B cell (primary cell): ENCODE measurements around the gene FUT6. TPM values are rescaled to one million over a fixed set of nuclear protein-coding genes. Genes with fewer than 3 reads are reported as not detected.

Experiments
- ATAC-seq: fragments of 200-7000 bp; cut with Tn5 transposase; one replicate; pipeline ENCODE4 v1.10.0; 2021; ENCODE audit warnings: low read depth, mild to moderate bottlenecking, moderate number of reproducible peaks, moderate library complexity
- CTCF ChIA-PET: fragments of 350-600 bp; sonication (Branson Sonifier 250); formaldehyde crosslinking; loops from one replicate; lab custom pipeline; 2021; ENCODE audit warnings: antibody characterized with exemption, inconsistent platforms; lab: Charles Lee
- POLR2A ChIA-PET: fragments of 350-600 bp; sonication (Branson Sonifier 250); formaldehyde crosslinking; loops from one replicate; lab custom pipeline; 2021; ENCODE audit warnings: antibody characterized with exemption; lab: Charles Lee
- DNase-seq: peaks from one replicate; pipeline ENCODE4 v3.0.0; 2013
- H2AFZ ChIP-seq: 2 replicates; pipeline ENCODE4 v1.6.1; 2012; ENCODE audit warnings: mild to moderate bottlenecking, low read depth, low read length; ENCODE audit not compliant: insufficient read depth, poor library complexity, severe bottlenecking
- H3K27ac ChIP-seq, 2 donors: 1 replicate in 1 of 2; 2 replicates in 1 of 2; pipeline ENCODE4 v1.5.1; 2012 to 2013; ENCODE audit warnings: low read length in 2 of 2, mild to moderate bottlenecking in 2 of 2, moderate library complexity in 1 of 2
- H3K27me3 ChIP-seq, 4 experiments: fragments of 200-600 bp in 1 of 4; sonication (generic) in 1 of 4; replicated peaks in 1 of 4; 1 replicate in 2 of 4; 2 replicates in 2 of 4; pipeline versions ENCODE4 v1.6.1 to v1.7.0; 2013 to 2016; ENCODE audit warnings: low read length in 3 of 4, mild to moderate bottlenecking in 2 of 4, mixed read lengths in 1 of 4, moderate library complexity in 1 of 4; ENCODE audit not compliant: insufficient read depth in 4 of 4, control insufficient read depth in 3 of 4; ENCODE audit errors: control extremely low read depth in 1 of 4
- H3K36me3 ChIP-seq, 2 experiments: replicated peaks in 1 of 2; 1 replicate in 1 of 2; 2 replicates in 1 of 2; pipeline versions ENCODE4 v1.6.1 to v1.7.1; 2013; ENCODE audit warnings: low read length in 1 of 2; ENCODE audit not compliant: insufficient read depth in 2 of 2, control insufficient read depth in 1 of 2; ENCODE audit errors: control extremely low read depth in 1 of 2, extremely low read depth in 1 of 2
- H3K4me1 ChIP-seq, 2 donors: fragments of 200-600 bp in 1 of 2; sonication (generic) in 1 of 2; 1 replicate in 1 of 2; 2 replicates in 1 of 2; pipeline versions ENCODE4 v1.5.1 to v1.6.1; 2013 to 2017; ENCODE audit warnings: low read length in 2 of 2; ENCODE audit not compliant: control insufficient read depth in 2 of 2, insufficient read depth in 2 of 2
- H3K4me2 ChIP-seq: replicated peaks from 2 replicates; pipeline ENCODE3; 2012; ENCODE audit warnings: mild to moderate bottlenecking, low read depth, low read length; ENCODE audit not compliant: poor library complexity, severe bottlenecking
- H3K4me3 ChIP-seq, 5 experiments: fragments of 200-600 bp in 1 of 5; sonication (generic) in 1 of 5; 1 replicate in 3 of 5; 2 replicates in 2 of 5; pipeline versions ENCODE4 v1.5.1 to v1.7.0; 2011 to 2016; ENCODE audit warnings: low read length in 4 of 5, mild to moderate bottlenecking in 4 of 5, low read depth in 2 of 5, control low read depth in 1 of 5, moderate library complexity in 1 of 5; ENCODE audit not compliant: insufficient read depth in 1 of 5; ENCODE audit errors: control extremely low read depth in 1 of 5, extremely low read depth in 1 of 5
- H3K79me2 ChIP-seq: fragments of 200-600 bp; sonication (generic); one replicate; pipeline ENCODE4 v1.6.0; 2016; ENCODE audit warnings: low read length; ENCODE audit not compliant: control insufficient read depth, insufficient read depth
- H3K9ac ChIP-seq: fragments of 200-600 bp; sonication (generic); 2 replicates; pipeline ENCODE4 v1.6.1; 2017; ENCODE audit warnings: mild to moderate bottlenecking, low read length, moderate library complexity
- H3K9me3 ChIP-seq, 3 donors: one replicate each; pipeline versions ENCODE4 v1.6.1 to v1.7.1; 2013; ENCODE audit warnings: low read length in 2 of 3; ENCODE audit not compliant: control insufficient read depth in 2 of 3, insufficient read depth in 1 of 3; ENCODE audit errors: control extremely low read depth in 1 of 3
- H4K20me1 ChIP-seq: 2 replicates; pipeline ENCODE4 v1.6.0; 2012; ENCODE audit warnings: mild to moderate bottlenecking, low read length; ENCODE audit not compliant: insufficient read depth, control insufficient read depth, poor library complexity, severe bottlenecking
- H3K27ac Mint-ChIP-seq: one replicate; pipeline ENCODE4 v1.8.0; 2021; ENCODE audit warnings: mixed read lengths
- H3K27me3 Mint-ChIP-seq: one replicate; pipeline ENCODE4 v1.8.0; 2021; ENCODE audit warnings: mixed read lengths
- H3K4me1 Mint-ChIP-seq: one replicate; pipeline ENCODE4 v1.8.0; 2021; ENCODE audit warnings: mixed read lengths
- H3K4me3 Mint-ChIP-seq: one replicate; pipeline ENCODE4 v1.8.0; 2021; ENCODE audit warnings: mixed read lengths
- H3K9me3 Mint-ChIP-seq: one replicate; pipeline ENCODE4 v1.8.0; 2022; ENCODE audit warnings: mixed read lengths; ENCODE audit not compliant: insufficient read depth
- EZH2 ChIP-seq: IDR thresholded peaks from 2 replicates; pipeline ENCODE4 v1.6.1; 2012; ENCODE audit warnings: borderline replicate concordance, low read depth, mild to moderate bottlenecking, moderate library complexity, low read length; ENCODE audit not compliant: insufficient read depth, poor library complexity, severe bottlenecking
- WGBS: methylation state at CpG from one replicate; pipeline ENCODE4 v1.1.5; 2013; ENCODE audit warnings: missing lambda C conversion rate; ENCODE audit not compliant: insufficient coverage; 5-methylcytosine and 5-hydroxymethylcytosine counted together
- intact Hi-C: fragments of 100-400 bp; cut with micrococcal nuclease; formaldehyde crosslinking; loops from one replicate; pipeline ENCODE4 v1.10.0; 2022
- polyA plus RNA-seq: library from polyadenylated mRNA; depleted of rRNA; stranded (reverse); fragments of >200 nt; gene quantifications from 2 replicates; pipeline ENCODE4 v1.2.3, GENCODE V29; 2012
- total RNA-seq, 2 donors: library from RNA; stranded (reverse); fragments of 120-200 nt in 1 of 2; gene quantifications; 1 replicate in 1 of 2; 2 replicates in 1 of 2; pipeline versions ENCODE4 v1.2.3 to v1.2.4, GENCODE V29; 2013 to 2022
- TF ChIP-seq, protein P1 (sequence below): fragments of 200-600 bp; IDR thresholded peaks from one replicate; pipeline ENCODE4 v1.8.0; 2022; ENCODE audit warnings: antibody characterized with exemption, mild to moderate bottlenecking

Gene FUT6
- total and polyA plus RNA-seq, 2 donors (not counting 1 experiment from before 2014, with no cell fraction given), result 0.03 TPM; not detected in 1

- no peak overlapping the region for H3K9ac ChIP-seq
Measured at GRCh38 chr19:5808120-5808816, 31.2 kb downstream of the FUT6 start.

More at GRCh38 chr19:5808120-5808816, 31.2 kb downstream of the FUT6 start:
- Histone ChIP-seq H3K9me3 (peaks cover 0 to 25% (median 0%) of the 10 kb centered on the region in 3 donors), H3K4me2 (no peak overlapping the region), H3K4me1 (peaks cover 15 to 21% of the 10 kb centered on the region in 2 donors), H4K20me1 (no peaks in the 10 kb centered on the region), H3K36me3 (no peaks in the 10 kb centered on the region), H3K27me3 (peaks cover 0 to 22% (median 10%) of the 10 kb centered on the region in 4 experiments), H2AFZ (no peak overlapping the region), H3K4me3 (no peak overlapping the region), H3K27ac (no peak overlapping the region), H3K79me2 (no peaks in the 10 kb centered on the region)
- peaks cover 14% of the 10 kb centered on the region for H3K4me1 Mint-ChIP-seq
- H3K27ac Mint-ChIP-seq, result no peak overlapping the region
- TF ChIP-seq, protein P1, sequence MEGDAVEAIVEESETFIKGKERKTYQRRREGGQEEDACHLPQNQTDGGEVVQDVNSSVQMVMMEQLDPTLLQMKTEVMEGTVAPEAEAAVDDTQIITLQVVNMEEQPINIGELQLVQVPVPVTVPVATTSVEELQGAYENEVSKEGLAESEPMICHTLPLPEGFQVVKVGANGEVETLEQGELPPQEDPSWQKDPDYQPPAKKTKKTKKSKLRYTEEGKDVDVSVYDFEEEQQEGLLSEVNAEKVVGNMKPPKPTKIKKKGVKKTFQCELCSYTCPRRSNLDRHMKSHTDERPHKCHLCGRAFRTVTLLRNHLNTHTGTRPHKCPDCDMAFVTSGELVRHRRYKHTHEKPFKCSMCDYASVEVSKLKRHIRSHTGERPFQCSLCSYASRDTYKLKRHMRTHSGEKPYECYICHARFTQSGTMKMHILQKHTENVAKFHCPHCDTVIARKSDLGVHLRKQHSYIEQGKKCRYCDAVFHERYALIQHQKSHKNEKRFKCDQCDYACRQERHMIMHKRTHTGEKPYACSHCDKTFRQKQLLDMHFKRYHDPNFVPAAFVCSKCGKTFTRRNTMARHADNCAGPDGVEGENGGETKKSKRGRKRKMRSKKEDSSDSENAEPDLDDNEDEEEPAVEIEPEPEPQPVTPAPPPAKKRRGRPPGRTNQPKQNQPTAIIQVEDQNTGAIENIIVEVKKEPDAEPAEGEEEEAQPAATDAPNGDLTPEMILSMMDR, result no peak
- TF ChIP-seq EZH2, result no peak
- no peak for DNase-seq
- ChIA-PET CTCF (interaction anchor here (2.0 kb wide), 1 partner anchor 14 kb away, joined by 6 read pairs; no protein-coding TSS in a partner anchor), POLR2A (interaction anchor here (0.6 to 0.7 kb wide), 3 partner anchors 17 to 1068 kb away, joined by 3 to 5 read pairs (median 3); partner anchors contain the start of gene DUS3L)
- no peak overlapping the region for H3K4me3 Mint-ChIP-seq
- 77% methylated on average over 19 of the region's 21 CpGs for WGBS
- no peak for ATAC-seq
- intact Hi-C loops, result loop anchor here (5.0 kb wide), 1 partner anchor 99 kb away; no protein-coding TSS in a partner anchor
- no peaks in the 10 kb centered on the region for H3K9me3 Mint-ChIP-seq
- peaks cover 5% of the 10 kb centered on the region for H3K27me3 Mint-ChIP-seq
